Measurements from ENCODE around the gene CDC37. TPM values are rescaled to one million over a fixed set of nuclear protein-coding genes. Genes with fewer than 3 reads are reported as not detected.

The CDC37 gene
- total RNA-seq, 1 donor from 2014 or later = 142 TPM

GRCh38 chr19:10439588-10439987 is 36.2 kb upstream of the CDC37 start:
- no peak overlapping the region for H3K4me3 ChIP-seq
- H3K4me1 ChIP-seq = peaks cover 4% of the 10 kb centered on the region
- DNase-seq = no peak
- TF ChIP-seq, protein P1, sequence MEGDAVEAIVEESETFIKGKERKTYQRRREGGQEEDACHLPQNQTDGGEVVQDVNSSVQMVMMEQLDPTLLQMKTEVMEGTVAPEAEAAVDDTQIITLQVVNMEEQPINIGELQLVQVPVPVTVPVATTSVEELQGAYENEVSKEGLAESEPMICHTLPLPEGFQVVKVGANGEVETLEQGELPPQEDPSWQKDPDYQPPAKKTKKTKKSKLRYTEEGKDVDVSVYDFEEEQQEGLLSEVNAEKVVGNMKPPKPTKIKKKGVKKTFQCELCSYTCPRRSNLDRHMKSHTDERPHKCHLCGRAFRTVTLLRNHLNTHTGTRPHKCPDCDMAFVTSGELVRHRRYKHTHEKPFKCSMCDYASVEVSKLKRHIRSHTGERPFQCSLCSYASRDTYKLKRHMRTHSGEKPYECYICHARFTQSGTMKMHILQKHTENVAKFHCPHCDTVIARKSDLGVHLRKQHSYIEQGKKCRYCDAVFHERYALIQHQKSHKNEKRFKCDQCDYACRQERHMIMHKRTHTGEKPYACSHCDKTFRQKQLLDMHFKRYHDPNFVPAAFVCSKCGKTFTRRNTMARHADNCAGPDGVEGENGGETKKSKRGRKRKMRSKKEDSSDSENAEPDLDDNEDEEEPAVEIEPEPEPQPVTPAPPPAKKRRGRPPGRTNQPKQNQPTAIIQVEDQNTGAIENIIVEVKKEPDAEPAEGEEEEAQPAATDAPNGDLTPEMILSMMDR (IDR thresholded peaks at IDR 0.05; ENCODE audit: borderline replicate concordance) = no peak
- no peak overlapping the region for H3K27ac ChIP-seq (replicated peaks)
- intact Hi-C loops (cut with micrococcal nuclease) = no loop called here
- H3K36me3 ChIP-seq = peaks cover 17% of the 10 kb centered on the region
- H3K27me3 ChIP-seq (ENCODE audit: low read depth) = no peaks in the 10 kb centered on the region
- no peaks in the 10 kb centered on the region for H3K9me3 ChIP-seq (replicated peaks)

- Histone ChIP-seq H3K27ac (replicated peaks) (peak overlapping the region; percentile 87), H3K36me3 (no peaks in the 10 kb centered on the region), H3K27me3 (ENCODE audit: low read depth) (no peaks in the 10 kb centered on the region), H3K4me1 (peaks cover 45% of the 10 kb centered on the region), H3K9me3 (replicated peaks) (no peaks in the 10 kb centered on the region), H3K4me3 (peak overlapping the region; percentile 86)
- TF ChIP-seq, protein P1 (IDR thresholded peaks at IDR 0.05; ENCODE audit: borderline replicate concordance) = no peak
- DNase-seq = no peak
- intact Hi-C loops (cut with micrococcal nuclease) = no loop called here
These were observed 29.8 kb upstream of the CDC37 start for GRCh38 chr19:10433131-10433536.

DNA sequence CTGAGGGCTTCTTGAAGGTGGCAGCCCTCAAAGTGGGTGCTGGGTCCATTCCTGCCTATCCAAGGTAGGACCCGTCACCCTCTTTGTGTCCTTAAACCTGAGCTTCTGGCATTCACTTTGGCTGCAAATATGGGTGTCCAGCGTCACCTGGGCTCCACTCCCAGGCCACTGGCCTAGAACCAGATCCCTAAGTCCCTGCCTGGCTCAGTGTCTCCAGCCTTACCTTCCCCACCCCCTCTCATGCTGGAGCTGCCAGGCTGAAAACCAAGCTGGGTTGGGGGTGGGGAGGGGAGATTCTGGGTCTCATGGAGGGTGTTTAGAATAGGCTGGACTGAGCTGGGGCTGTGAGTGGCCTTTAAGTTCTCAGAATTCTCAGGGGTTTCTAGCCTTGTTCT is 29.4 kb upstream of the CDC37 start:
- no peaks in the 10 kb centered on the region for H3K9me3 ChIP-seq (replicated peaks)
- intact Hi-C loops (cut with micrococcal nuclease) = no loop called here
- no peaks in the 10 kb centered on the region for H3K36me3 ChIP-seq
- peaks cover 45% of the 10 kb centered on the region for H3K4me1 ChIP-seq
- no peaks in the 10 kb centered on the region for H3K27me3 ChIP-seq (ENCODE audit: low read depth)
- H3K4me3 ChIP-seq = peak overlapping the region; percentile 86
- peak; percentile 39 for DNase-seq
- TF ChIP-seq, protein P1 (IDR thresholded peaks at IDR 0.05; ENCODE audit: borderline replicate concordance) = no peak
- H3K27ac ChIP-seq (replicated peaks) = peak overlapping the region; percentile 87

DNA sequence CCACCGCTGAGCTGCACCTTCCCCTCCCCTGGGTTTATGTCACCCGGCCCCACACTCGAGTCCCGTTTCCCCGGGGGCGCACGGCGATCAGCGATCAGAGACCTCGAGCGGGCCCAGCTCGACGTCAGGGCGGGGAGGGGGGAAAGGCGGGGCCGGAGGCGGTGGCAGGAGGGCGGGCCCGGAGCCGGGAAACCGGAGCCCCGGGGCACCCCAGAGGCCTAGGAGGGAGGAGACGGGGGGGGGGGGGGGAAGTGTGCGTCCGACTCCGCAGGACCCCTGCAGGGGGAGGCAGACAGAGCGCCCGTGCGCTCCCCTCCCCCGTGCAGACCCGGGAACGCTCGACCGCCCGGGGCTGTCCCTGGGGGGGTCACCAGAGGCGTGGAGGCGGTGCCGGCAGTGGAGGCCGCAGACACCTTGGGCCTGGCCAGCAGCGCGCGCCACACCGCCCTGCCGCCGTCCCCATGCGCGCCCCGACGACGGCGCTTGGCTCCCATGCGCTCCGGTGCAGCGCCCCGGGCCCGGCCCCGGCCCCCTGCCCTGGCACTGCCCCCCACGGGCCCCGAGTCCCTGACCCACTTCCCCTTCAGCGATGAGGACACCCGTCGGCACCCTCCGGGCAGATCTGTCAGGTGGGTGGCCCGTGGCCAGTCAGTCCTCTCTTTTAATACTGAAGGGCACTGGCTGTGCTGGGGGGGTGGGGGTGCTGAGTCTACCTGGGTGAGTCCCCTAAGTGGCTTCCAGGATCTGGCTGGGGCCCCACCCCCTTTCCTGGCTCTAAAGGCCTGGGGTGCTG is 28.8 kb upstream of the CDC37 start:
- DNase-seq = peak; percentile 80
- intact Hi-C loops (cut with micrococcal nuclease) = no loop called here
- Histone ChIP-seq H3K4me3 (peak overlapping the region; percentile 86), H3K36me3 (no peaks in the 10 kb centered on the region), H3K27me3 (ENCODE audit: low read depth) (no peaks in the 10 kb centered on the region), H3K4me1 (peaks cover 45% of the 10 kb centered on the region), H3K9me3 (replicated peaks) (no peaks in the 10 kb centered on the region), H3K27ac (replicated peaks) (peak overlapping the region; percentile 87)
- TF ChIP-seq, protein P1 (IDR thresholded peaks at IDR 0.05; ENCODE audit: borderline replicate concordance) = no peak

GRCh38 chr19:10431254-10431942 is 28.1 kb upstream of the CDC37 start:
- TF ChIP-seq, protein P1 (IDR thresholded peaks at IDR 0.05; ENCODE audit: borderline replicate concordance) = no peak
- H3K4me1 ChIP-seq = peaks cover 45% of the 10 kb centered on the region
- intact Hi-C loops (cut with micrococcal nuclease) = no loop called here

More at GRCh38 chr19:10431254-10431942, 28.1 kb upstream of the CDC37 start:
- Histone ChIP-seq H3K4me3 (peak overlapping the region; percentile 86), H3K9me3 (replicated peaks) (no peaks in the 10 kb centered on the region), H3K36me3 (no peaks in the 10 kb centered on the region), H3K27me3 (ENCODE audit: low read depth) (no peaks in the 10 kb centered on the region), H3K27ac (replicated peaks) (peak overlapping the region; percentile 87)
- DNase-seq = peak; percentile 32

Measured in left ventricle myocardium inferior (tissue), 1 donor.